Stimulated activated CD8-positive, alpha-beta memory T cell treated with anti-CD3 and anti-CD28 coated beads, Interleukin-12 subunit alpha, Interleukin-12 subunit beta, amount 100 ng/mL, for 4 hours (primary cell): ENCODE data around the gene JPH3.
A peak's percentile ranks its signal among the peaks of the same experiment; 100 is the strongest.
"Not testable (repeated sequence)": the region's sequence is repeated elsewhere in the genome, so short reads cannot be mapped to it uniquely, and the experiment has no call there.

Experiments used
- DNase-seq: peaks from one replicate; pipeline ENCODE4 v3.0.0-alpha.2; 2020; ENCODE audit warnings: low read depth

JPH3 gene

DNA sequence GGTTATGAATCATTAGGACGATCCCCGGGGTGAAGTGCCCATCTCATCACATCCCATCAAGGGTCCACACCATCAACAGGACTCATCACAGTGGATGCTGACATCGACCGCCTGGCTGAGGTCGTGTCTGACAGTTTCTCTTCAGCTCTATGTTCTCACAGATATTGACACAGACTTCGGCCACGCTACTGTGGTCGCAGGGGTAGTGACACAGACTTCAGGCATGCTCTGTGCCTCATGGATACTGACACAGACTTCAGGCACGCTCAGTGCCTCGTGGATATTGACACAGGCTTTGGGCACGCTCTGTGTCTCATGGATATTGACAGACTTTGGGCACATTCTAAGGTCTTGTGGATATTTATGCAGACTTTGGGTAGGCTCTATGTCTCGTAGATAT is 113.3 kb downstream of the JPH3 start:
- no peak for DNase-seq

GRCh38 chr16:87718831-87719230 is 116.5 kb downstream of the JPH3 start:
- DNase-seq = not testable (repeated sequence)

GRCh38 chr16:87720446-87720845 is 118.1 kb downstream of the JPH3 start:
- DNase-seq = no peak

DNA sequence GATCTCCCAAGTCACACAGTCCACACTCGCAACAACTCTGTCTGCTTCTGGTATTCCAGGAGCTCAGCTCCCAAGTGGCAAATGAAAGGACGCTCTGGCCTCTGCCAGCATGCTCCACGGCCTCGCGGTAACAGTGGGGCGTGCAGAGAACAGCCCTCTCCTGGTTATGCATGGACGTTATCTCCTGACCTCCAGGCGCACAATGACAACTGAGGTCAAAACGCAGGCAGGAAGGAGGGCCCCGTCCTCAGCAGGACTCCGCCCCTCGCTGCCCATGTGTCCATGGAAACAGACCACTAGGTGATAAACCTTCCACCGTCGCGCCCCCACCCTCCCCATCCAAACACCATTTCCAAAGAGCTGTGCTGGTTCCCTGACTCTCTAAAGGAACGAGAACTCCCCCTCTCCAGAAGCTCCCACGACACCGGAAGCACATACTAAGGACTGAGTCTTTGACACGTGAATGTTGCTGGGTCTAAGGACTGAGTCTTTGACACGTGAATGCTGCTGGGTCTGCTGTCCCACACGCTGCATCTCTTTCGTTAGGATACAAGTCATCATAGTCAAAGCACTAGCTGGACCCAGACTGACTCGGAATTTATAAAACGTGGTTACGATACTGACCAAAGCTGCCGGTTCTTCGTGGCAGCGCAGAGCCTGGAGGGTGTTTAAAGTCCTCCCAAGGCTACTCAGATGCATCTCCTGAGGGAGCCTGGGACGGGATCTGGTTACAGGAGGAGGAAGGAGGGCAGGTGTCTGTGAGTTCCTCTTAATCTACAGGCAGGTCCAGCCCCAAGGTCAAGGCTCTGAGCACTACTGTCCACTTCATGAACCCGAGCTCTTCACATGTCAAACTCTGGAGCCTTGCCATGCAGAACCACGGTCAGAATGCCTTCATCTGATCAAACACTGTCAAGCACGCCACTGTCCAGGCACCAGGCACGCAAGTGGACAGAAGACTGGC is 119.6 kb downstream of the JPH3 start:
- DNase-seq = no peak

DNA sequence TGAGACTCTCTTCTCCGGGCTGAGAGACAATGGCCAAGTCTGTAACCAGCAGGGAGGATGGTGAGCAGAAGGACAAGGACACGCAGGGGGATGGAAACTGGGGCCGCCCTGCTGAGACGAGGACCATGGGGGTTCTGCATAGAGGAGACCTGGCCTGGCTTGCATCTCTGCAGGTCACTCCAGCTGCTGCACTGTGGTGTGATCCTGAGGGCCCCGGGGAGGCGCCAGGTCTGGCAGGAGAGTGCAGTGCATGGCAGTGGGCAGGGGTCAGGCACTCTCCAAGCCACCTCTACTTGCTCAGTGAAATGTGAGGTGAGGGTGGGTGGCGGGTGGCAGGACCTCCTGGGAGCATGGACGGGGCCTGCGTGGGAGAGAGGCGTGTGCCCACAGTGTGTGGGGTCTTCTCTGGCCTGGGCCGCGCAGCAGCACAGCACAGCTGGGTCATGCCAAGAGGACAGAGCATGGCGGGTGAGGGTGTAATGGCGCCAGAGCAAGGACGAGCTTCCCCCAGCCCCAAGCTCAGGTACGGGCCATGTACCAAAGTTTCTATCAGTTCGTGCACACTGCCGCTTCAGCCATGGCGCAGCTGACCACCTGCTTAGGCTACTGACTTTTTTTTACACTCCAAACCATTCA is 120.4 kb downstream of the JPH3 start:
- no peak for DNase-seq

DNA sequence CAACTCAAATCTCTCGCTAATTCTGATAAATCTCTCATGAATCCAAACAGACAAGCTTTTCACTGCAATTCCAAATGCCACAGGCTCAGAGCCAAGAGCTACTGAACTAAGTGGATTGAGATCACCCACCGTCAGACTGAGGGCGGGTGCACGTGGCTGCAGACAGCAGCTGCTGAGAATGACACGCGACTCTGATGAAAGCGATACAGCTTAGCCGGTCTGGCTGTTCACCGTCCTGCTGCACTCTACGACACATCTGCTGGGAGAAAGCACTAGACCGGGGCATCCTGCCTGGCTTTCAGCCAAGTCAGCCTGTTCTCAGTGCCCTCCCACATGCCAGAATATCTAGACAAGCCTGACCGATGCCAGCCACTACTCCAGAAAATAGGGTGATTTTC is 120.9 kb downstream of the JPH3 start:
- DNase-seq = no peak

GRCh38 chr16:87724490-87725291 is 122.4 kb downstream of the JPH3 start:
- DNase-seq = peak; percentile 45

DNA sequence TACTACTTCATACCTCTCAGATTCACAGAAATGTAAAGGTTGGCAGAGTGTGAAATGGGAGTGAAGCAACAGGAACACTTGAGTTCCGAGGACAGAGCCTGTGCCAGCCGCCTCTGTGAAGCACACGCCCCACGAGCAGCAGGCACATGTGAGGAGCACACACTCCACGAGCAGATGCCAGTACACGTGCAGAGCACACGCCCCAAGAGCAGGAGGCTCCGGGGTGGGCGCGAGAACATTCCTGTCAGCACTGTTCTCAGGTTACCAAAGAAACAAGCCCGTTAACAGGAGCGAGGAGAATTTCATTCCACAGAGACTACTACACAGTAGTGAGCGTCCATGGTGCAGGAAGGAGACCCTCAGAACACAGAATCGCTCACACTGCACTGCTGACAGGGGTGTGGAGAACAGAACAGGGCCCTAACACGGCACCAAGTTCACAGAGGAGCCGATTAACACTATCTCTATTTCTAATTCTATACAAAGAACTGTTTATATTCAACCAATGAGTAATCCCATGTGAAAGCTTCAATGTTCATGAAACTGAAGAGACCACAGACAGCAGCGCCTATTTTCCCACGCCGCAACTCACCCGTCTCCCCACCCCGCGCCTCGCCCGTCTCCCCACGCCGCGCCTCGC is 123.4 kb downstream of the JPH3 start:
- no peak for DNase-seq

- not testable (repeated sequence) for DNase-seq
Measured at GRCh38 chr16:87726577-87726976, 124.3 kb downstream of the JPH3 start.

- no peak for DNase-seq
Measured at GRCh38 chr16:87727346-87727745, 125.0 kb downstream of the JPH3 start.

DNA sequence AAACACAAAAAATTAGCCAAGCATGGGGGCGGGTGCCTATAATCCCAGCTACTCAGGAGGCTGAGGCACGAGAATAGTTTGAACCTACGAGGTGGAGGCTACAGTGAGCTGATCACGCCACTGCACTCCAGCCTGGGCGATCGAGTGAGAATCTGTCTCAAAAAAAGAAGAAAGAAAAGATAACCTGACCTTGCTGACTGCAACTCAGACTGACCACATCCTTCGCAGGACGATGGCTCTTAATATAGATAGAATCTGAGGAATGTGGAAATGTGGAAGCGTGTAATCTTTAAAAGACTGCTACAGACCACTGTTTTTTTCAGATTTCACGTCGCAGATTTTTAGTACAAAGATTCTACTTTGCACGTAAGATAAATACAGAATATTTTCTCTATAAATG is 125.7 kb downstream of the JPH3 start:
- DNase-seq = no peak

GRCh38 chr16:87729266-87729954 is 127.1 kb downstream of the JPH3 start:
- no peak for DNase-seq

- DNase-seq = no peak
Measured at GRCh38 chr16:87731607-87732006, 129.3 kb downstream of the JPH3 start.

DNA sequence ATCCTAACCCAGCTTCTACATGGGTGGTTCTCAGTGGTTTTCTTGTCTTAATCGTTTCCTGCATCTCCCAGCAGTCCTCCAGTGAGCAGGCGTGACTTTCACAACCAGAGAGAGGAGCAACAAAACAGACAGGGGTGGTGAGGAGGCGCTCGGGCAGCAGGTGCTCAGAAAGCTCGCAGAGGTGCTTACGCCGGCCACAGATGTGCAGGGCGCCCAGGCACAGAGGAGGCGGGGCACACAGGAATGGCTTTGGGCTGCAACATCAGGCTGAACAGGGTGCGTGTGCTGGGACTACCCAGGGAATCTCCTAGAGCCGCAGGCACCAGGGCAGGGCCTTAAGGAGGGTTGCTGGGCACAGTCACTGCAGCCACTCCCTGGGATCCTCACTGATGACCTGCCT is 130.9 kb downstream of the JPH3 start:
- DNase-seq = no peak

DNA sequence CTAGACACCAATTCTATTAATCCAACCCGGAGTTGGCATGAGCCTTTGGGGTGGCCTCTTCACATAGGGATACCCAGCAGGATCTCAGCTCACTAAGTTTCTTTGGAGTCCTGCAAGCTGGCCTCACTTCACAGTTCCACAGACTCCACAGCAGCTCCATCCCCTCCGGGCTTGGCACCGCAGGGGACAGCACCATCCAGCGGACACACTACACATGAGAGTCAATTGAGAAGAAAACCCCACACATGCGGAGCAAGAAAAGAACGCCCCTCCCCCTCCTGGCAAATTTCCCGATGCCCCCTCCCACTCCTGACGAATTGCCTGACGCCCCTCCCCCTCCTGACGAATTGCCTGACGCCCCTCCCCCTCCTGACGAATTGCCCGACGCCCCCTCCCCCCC is 132.3 kb downstream of the JPH3 start:
- DNase-seq = no peak

DNA sequence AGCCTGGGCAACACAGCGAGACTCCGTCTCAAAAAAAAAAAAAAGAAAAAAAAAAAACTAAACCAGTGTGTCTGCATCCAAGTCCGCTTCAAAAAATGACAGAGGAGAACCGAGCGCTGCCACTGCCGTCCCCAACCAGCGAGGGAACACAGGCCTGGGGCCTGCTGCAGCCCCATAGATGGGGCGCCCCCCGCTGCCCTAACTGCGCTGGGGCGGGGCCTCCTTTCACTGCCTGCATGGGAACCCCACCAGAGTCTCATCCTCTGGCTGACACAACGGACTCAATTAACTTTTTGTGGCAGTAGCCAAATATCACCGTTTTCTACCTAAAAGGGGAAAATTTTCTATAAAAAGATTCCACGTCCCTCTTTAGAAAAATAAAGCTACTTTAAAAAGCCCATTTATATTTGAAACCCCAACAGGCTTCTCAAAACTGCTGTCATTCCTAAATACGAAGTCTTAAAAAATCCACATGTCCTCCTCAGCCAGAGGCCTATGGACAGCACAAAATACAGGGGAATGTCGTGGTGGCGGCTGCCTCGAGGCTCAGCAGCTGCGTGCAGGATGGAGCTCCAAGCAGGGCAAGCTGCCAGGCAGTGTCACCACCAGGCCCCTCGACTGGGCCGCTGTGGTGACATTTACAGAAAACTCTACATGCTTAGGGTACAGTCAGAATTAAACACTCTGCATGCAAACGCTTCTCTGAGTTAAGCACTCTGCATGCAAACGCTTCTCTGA is 133.1 kb downstream of the JPH3 start:
- DNase-seq = no peak

DNA sequence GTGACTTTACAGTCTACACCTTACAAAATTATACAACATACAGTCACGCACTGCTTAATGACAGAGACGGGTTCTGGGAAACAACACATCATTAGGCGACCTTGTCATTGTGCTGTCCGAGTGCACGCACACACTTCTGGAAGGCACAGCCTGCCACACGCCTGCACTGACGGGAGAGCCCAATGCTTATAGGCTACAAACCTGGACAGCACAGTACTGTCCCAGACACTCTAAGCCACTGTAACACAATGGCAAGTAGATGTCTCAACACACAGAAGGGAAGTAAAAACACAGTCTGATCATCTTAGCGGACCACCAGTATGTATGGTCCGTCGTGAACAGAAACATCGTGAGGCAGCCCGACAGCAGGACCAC is 133.7 kb downstream of the JPH3 start:
- no peak for DNase-seq

GRCh38 chr16:87739801-87740200 is 137.5 kb downstream of the JPH3 start:
- no peak for DNase-seq

DNA sequence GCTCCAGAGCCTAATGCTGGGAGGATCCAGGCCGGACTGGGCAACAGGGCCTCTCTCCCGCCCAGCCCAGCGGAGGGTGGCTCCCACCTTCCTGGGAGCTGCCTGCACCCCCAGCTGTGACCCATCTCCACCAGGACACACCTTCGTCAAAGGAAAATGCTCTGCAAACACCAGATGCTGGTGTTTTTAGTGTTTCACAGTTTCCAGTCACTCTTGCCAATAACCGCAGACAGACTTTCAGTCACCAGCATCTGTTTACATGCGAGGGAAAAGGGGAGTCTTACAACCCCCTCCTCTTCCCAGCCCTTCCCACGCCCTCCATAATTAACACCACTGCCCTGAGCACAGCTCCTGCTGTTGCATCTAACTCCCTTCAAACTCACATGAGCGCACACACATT is 138.1 kb downstream of the JPH3 start:
- no peak for DNase-seq

DNA sequence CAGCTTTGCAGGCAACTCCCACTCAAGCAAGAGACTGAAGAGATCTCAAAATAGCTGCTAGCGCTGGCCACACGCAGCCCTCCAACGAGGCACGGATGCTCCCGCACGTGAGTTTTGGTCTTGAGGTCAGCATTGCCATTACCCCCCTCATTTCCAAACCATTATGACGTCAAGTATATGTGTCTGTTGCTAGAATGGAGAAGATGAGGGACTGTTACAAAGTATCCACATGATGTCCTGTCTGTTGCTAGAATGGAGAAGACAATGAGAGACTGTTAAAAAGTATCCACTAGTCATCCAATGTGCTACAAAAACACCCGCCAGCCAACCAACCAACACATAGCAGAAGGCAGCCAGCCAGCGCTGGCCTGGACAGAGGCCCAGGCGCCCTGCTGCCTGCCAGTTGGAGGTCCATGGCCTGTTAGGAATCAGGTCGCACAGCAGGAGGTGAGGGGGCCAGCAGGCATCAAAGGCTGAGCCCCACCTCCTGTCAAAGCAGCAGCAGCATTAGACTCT is 138.7 kb downstream of the JPH3 start:
- DNase-seq = no peak
